HL-60/S4 treated with retinoic acid at 250 ng/mL for 4 days and 3 days (cell line): ENCODE data around the gene GSG1.
"Not testable (repeated sequence)": the region's sequence is repeated elsewhere in the genome, so short reads cannot be mapped to it uniquely, and the experiment has no call there.

Experiments
- in situ Hi-C: fragments of 300-500 bp; cut with MboI; formaldehyde crosslinking; loops from 2 replicates; pipeline ENCODE4 v1.7.0; 2022; ENCODE audit warnings: low sequenced_read_pairs

Gene GSG1

GRCh38 chr12:13062669-13063068, 40.8 kb downstream of the GSG1 start:
- in situ Hi-C loops, result no loop called here

DNA sequence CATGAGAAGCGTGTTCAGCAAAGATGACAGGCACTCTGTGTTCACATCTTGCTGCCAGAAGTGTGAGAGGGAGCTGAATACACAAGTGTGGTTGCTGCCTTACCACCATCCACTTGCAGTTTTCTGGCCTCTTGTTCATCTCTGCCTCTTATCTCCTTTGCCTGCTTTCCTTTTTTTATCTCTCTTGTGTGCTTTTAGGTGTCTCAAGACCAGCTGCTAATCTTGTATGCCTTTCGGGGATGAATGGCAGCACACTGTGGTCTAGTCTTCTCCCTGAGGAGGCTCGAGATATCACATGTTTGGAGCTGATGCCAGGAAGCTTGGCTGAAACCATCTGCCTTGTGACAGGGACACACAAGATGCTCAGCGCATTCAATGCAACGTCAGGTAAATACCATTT, 42.1 kb downstream of the GSG1 start:
- in situ Hi-C loops, result no loop called here

DNA sequence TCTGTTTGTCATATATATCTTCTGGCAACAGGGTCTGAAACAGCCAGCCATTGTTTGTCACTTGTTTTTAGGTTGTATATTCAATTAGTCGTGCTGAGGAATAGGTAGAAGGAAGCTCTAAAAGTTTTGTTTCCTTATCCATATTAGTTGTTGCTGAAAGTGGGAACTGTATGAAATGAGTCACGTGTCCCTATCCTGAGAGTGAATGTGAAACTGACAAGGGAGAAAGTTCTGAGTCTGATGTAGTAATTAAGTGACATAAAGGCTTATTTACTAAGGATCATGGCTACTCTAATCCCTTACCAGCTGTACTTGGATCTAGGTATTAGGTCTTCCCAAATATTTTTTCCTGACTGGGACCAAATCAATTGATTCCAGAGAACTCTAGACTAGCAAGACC, 42.9 kb downstream of the GSG1 start:
- in situ Hi-C loops, result no loop called here

DNA sequence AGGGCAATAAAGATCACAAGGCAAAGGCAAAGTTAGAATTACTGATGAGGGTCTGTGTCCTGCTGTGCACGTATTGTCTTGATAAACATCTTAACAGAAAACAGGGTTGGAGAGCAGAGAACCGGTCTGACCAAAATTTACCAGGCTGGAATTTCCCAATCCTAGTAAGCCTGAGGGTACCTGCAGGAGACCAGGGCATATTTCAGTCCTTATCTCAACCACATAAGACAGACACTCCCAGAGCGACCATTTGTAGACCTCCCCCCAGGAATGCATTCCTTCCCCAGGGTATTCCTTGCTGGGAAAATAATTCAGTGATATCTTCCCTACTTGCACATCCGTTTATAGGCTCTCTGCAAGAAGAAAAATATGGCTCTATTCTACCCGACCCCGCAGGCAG, 49.9 kb downstream of the GSG1 start:
- in situ Hi-C loops, result not testable (repeated sequence)

DNA sequence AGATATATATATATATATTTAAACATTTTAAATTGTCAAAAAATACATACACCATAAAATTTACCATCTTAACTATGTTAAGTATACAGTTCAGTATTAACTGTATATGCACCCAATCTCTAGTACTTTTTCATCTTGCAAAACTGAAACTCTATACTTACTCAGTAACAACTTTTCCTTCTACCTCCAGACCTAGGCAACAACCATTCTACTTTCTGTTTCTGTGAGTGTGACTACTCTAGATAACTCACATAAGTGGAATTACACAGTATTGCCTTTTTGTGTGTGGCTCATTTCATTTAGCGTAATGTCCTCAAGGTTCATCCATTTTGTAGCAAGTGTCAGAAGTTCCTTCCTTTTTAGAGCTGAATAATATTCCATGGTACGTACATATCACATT, 51.0 kb downstream of the GSG1 start:
- in situ Hi-C loops, result no loop called here

GRCh38 chr12:13049816-13050215, 53.7 kb downstream of the GSG1 start:
- in situ Hi-C loops, result no loop called here

GRCh38 chr12:13046964-13047363, 56.5 kb downstream of the GSG1 start:
- in situ Hi-C loops, result no loop called here

DNA sequence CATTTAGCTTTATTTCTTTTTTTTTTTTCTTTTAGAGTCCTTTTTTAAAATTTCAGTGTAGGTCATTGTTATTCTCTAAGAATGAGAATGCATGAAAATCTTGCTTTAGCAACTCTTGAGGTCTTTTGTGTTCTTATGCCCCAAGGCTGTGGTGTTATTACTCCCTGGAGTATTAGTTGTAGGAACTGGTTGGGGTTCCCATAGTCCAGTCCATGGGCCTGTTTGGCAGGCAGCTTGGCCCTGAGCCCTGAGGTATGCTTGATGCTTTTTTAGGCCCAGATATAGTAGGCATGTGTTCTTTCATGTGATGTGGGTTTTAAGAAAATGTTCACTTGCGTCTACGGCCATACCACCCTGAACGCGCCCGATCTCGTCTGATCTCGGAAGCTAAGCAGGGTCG, 57.7 kb downstream of the GSG1 start:
- in situ Hi-C loops, result no loop called here

GRCh38 chr12:13044906-13045299, 58.6 kb downstream of the GSG1 start:
- in situ Hi-C loops, result no loop called here

- in situ Hi-C loops, result no loop called here
These were observed 59.2 kb downstream of the GSG1 start, which contains the start of gene FAM234B for GRCh38 chr12:13044002-13044905. Gene FAM234B, plus strand, starts transcription at chr12:13044381. Its CDS starts 23 bp downstream, at chr12:13044404.

- in situ Hi-C loops, result no loop called here
These were observed 60.7 kb downstream of the GSG1 start for GRCh38 chr12:13042666-13043230.

DNA sequence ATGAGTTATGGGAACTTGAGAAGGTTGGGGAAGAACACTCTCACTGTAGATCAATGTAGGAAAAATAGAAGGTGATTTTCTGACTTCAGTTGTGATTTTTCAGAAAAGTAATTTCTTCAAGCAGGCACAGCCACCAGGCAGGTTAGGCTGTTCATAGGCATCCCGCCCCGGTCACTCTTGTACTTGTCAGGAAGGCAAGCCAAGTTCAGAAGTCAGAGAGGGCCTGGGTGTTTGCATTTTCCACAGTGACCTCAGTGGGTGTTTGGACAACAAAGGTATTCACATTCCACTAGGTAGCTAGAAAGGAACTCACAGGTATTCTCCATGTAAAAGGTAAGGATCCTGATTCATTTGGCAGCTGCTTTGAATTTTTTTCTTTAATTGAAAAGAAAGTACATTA, 62.2 kb downstream of the GSG1 start:
- in situ Hi-C loops, result no loop called here

- in situ Hi-C loops, result no loop called here
These were observed 64.0 kb downstream of the GSG1 start for GRCh38 chr12:13039328-13039956.

- in situ Hi-C loops, result no loop called here
These were observed 64.8 kb downstream of the GSG1 start for GRCh38 chr12:13038491-13039161.

DNA sequence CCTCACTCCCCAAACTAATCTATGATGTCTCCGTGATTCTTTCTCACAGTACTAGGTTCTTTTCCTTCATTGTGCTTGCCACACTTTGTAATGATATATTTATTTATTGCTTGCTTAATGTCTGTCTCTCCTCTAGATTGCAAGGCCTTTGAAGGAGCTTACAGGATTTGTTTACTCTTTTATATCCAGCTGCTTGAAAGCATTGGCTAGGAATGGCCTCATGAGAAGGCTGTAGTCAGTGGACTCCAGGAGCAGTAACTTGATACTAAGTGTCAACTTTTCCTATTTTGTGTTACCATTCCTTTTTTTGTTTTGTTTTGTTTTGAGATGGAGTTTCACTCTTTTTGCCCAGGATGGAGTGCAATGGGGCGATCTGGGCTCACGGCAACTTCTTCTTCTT, 66.6 kb downstream of the GSG1 start:
- in situ Hi-C loops, result no loop called here

GRCh38 chr12:13035335-13035734, 68.1 kb downstream of the GSG1 start:
- in situ Hi-C loops, result not testable (repeated sequence)
